Right atrium auricular region (tissue), 2 donors: ENCODE measurements around the gene MAL. TPM values are rescaled to one million over a fixed set of nuclear protein-coding genes. Genes with fewer than 3 reads are reported as not detected.

Experiments used
- DNase-seq: peaks from one replicate; pipeline ENCODE4 v3.0.0-alpha.2; 2019; ENCODE audit warnings: low spot score
- H3K27ac ChIP-seq, 2 donors: fragments of 200-600 bp; sonication (generic); 1 replicate in 1 of 2; 2 replicates in 1 of 2; pipeline ENCODE4 v1.5.1; 2016 to 2019
- H3K27me3 ChIP-seq, 2 donors: fragments of 200-600 bp; sonication (generic); one replicate each; pipeline versions ENCODE4 v1.5.1 to v1.6.0; 2017 to 2019
- H3K36me3 ChIP-seq: fragments of 200-600 bp; sonication (generic); one replicate; pipeline ENCODE4 v1.5.1; 2016
- H3K4me1 ChIP-seq, 2 donors: fragments of 200-600 bp; sonication (generic); one replicate each; pipeline versions ENCODE4 v1.5.1 to v1.6.0; 2017 to 2019
- H3K4me3 ChIP-seq, 2 donors: fragments of 200-600 bp; sonication (generic); 1 replicate in 1 of 2; 2 replicates in 1 of 2; pipeline ENCODE4 v1.5.1; 2017 to 2019; ENCODE audit warnings: mild to moderate bottlenecking in 1 of 2, moderate library complexity in 1 of 2
- H3K9me3 ChIP-seq, 2 donors: fragments of 200-600 bp; sonication (generic); one replicate each; pipeline ENCODE4 v1.5.1; 2019
- total RNA-seq, 2 donors: library from RNA; depleted of rRNA; stranded (reverse); fragments of >200 nt; gene quantifications; one replicate each; pipeline ENCODE4 v1.1.0, GENCODE V29; 2016
- TF ChIP-seq, protein P1 (sequence below), 2 donors: fragments of 200-600 bp; sonication (generic); IDR thresholded peaks; one replicate each; pipeline ENCODE4 v1.5.1; 2019; ENCODE audit warnings: antibody characterized with exemption in 2 of 2

Gene MAL
- total RNA-seq, 2 donors from 2014 or later = 7.4 to 8.7 TPM

DNA sequence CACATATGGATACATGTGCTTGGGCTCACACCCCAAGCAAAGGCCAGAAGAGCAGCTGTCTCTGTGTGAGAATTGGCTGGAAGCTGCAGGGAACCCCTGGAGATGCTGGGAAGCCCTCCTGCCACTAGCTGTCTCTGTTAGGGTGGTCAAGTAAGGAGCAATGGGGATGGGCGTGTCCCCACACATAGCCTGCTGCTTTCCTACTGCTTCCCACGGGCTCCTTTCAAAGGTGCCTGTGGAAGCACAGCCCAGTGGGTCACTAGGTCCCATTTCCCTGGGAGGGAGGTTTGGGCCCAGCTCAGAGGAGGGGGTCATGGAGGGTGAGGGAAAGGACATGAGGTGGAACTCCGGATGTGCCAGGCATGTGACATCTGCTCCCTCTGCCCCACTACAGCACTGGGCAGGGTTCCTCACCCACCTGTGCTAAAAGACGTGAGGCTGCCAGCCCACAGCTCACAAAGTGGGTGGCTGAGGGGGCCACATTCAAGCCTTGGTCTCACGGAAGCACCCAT is 24.4 kb upstream of the MAL start:
- no peaks in the 10 kb centered on the region for H3K27me3 ChIP-seq
- DNase-seq = no peak
- TF ChIP-seq, protein P1, sequence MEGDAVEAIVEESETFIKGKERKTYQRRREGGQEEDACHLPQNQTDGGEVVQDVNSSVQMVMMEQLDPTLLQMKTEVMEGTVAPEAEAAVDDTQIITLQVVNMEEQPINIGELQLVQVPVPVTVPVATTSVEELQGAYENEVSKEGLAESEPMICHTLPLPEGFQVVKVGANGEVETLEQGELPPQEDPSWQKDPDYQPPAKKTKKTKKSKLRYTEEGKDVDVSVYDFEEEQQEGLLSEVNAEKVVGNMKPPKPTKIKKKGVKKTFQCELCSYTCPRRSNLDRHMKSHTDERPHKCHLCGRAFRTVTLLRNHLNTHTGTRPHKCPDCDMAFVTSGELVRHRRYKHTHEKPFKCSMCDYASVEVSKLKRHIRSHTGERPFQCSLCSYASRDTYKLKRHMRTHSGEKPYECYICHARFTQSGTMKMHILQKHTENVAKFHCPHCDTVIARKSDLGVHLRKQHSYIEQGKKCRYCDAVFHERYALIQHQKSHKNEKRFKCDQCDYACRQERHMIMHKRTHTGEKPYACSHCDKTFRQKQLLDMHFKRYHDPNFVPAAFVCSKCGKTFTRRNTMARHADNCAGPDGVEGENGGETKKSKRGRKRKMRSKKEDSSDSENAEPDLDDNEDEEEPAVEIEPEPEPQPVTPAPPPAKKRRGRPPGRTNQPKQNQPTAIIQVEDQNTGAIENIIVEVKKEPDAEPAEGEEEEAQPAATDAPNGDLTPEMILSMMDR (IDR thresholded peaks at IDR 0.05) = no peak

DNA sequence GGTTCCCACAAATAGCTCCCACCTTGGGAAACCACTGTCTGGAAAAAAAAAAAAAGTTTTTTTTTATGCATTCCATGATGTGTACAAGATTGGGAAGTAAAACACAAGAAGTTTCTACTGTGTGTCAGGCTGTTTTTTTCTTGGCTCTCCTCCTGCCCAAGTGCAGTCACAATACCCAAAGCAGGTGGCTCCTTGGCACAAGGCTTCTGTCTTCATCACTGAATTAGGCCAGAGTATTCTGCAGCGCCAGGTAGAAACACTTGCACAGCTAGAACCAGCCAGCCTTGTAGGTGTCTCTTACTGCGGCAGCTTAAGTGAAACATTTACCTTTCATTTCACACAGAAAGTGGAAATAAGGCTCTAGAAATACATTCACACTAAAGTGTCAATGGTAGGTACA is 23.8 kb upstream of the MAL start:
- H3K9me3 ChIP-seq = no peaks in the 10 kb centered on the region
- TF ChIP-seq, protein P1 (IDR thresholded peaks at IDR 0.05) = no peak
- no peak overlapping the region for H3K4me3 ChIP-seq
- no peaks in the 10 kb centered on the region for H3K27me3 ChIP-seq
- no peak for DNase-seq
- H3K36me3 ChIP-seq = no peaks in the 10 kb centered on the region
- no peak overlapping the region for H3K27ac ChIP-seq
- H3K4me1 ChIP-seq = no peaks in the 10 kb centered on the region

More for the DNA sequence above, 24.4 kb upstream of the MAL start:
- no peaks in the 10 kb centered on the region for H3K4me1 ChIP-seq
- no peaks in the 10 kb centered on the region for H3K36me3 ChIP-seq
- H3K27ac ChIP-seq = no peak overlapping the region
- no peak overlapping the region for H3K4me3 ChIP-seq
- no peaks in the 10 kb centered on the region for H3K9me3 ChIP-seq

DNA sequence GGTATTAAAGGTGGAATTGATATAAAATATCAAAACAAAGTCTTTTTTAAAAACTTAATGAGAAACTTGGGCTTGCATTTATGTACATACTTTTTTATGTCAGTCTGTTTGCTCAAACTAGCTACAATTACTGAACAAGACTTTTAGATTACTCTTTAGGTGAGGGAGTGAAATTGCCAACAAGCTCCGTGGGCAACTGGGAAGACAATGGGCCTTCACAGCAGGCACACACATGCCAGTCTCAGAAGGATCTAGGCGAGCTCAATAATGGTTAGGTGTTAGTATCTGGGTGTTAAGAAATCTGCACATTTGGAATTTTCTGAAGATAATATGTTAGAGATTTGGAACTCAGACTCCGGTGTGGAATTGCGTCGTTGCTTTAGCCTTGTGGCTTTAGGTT is 23.0 kb upstream of the MAL start:
- Histone ChIP-seq H3K9me3 (no peaks in the 10 kb centered on the region), H3K4me1 (no peaks in the 10 kb centered on the region), H3K27me3 (no peaks in the 10 kb centered on the region), H3K4me3 (no peak overlapping the region), H3K27ac (no peak overlapping the region), H3K36me3 (no peaks in the 10 kb centered on the region)
- no peak for DNase-seq
- TF ChIP-seq, protein P1 (IDR thresholded peaks at IDR 0.05) = no peak

DNA sequence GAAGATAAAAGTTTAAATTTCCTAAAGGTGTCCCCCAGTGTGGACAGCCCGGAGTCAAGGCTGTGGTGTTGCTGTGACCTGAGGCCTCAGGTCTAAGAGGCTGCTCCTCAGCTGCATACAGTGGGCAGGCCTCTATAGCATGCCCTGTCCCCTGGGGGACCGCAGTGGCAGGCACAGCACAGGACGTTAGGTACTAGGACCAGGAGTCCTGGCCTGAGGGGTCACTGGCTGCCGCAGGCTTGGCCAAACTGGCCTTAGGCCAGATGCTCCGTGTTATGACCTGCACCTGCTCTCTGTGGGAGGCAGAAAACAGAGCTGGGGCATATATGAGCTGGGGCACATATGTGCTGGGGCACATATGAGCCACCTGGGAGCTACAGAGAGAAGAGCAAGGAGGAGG is 21.2 kb upstream of the MAL start:
- no peak overlapping the region for H3K27ac ChIP-seq
- no peaks in the 10 kb centered on the region for H3K27me3 ChIP-seq
- TF ChIP-seq, protein P1 (IDR thresholded peaks at IDR 0.05) = no peak
- H3K9me3 ChIP-seq = no peaks in the 10 kb centered on the region
- no peak overlapping the region for H3K4me3 ChIP-seq
- no peak for DNase-seq
- H3K36me3 ChIP-seq = no peaks in the 10 kb centered on the region
- H3K4me1 ChIP-seq = no peaks in the 10 kb centered on the region

DNA sequence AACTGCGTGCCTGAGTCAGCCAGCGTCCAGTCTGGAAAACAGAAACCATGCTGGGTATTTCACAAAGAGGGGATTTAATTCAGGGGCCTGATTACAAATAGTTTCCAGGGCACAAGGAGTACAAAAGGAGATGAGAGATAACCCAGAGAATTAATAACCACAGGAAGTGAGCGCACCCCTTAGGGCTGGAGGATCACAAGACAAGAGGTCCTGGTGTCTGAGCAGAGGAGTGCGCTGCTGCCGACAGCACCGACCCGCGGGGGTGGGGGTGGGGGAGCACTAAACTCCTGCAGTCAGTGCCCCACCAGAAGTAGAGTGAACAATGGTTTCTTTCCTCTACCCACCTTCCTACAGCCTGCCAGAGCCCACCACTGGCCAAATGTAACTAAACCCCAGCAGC is 20.8 kb upstream of the MAL start:
- H3K4me1 ChIP-seq = no peaks in the 10 kb centered on the region
- H3K27me3 ChIP-seq = no peaks in the 10 kb centered on the region
- H3K9me3 ChIP-seq = no peaks in the 10 kb centered on the region
- TF ChIP-seq, protein P1 (IDR thresholded peaks at IDR 0.05) = no peak
- no peak overlapping the region for H3K27ac ChIP-seq
- H3K36me3 ChIP-seq = no peaks in the 10 kb centered on the region
- no peak for DNase-seq
- H3K4me3 ChIP-seq = no peak overlapping the region

DNA sequence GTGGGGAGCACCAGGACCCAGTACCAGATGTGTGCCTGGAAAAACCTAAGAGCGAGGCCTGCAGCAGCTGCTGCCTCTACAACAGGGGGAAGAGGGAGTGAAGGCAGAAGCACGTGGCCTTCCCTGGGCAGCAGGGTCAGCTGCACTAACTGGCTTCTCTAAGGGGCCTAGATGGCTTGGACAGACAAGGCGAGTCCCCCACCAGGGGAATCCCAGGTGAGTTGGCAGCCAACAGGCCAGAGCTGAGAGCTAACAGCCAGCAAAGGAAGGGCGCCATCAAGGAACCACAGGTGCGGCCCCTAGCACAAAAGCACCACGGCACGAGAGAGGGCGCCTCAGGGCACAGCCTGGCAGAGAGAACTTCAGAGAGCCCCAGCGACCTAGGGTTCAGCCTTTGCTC is 19.8 kb upstream of the MAL start:
- H3K9me3 ChIP-seq = no peaks in the 10 kb centered on the region
- no peak overlapping the region for H3K4me3 ChIP-seq
- TF ChIP-seq, protein P1 (IDR thresholded peaks at IDR 0.05) = no peak
- DNase-seq = no peak
- H3K36me3 ChIP-seq = no peaks in the 10 kb centered on the region
- H3K27me3 ChIP-seq = no peaks in the 10 kb centered on the region
- H3K4me1 ChIP-seq = no peaks in the 10 kb centered on the region
- H3K27ac ChIP-seq = no peak overlapping the region
